Measurements from ENCODE around the gene GRB2.
"Not testable (repeated sequence)": the region's sequence is repeated elsewhere in the genome, so short reads cannot be mapped to it uniquely, and the experiment has no call there.

The GRB2 gene

DNA sequence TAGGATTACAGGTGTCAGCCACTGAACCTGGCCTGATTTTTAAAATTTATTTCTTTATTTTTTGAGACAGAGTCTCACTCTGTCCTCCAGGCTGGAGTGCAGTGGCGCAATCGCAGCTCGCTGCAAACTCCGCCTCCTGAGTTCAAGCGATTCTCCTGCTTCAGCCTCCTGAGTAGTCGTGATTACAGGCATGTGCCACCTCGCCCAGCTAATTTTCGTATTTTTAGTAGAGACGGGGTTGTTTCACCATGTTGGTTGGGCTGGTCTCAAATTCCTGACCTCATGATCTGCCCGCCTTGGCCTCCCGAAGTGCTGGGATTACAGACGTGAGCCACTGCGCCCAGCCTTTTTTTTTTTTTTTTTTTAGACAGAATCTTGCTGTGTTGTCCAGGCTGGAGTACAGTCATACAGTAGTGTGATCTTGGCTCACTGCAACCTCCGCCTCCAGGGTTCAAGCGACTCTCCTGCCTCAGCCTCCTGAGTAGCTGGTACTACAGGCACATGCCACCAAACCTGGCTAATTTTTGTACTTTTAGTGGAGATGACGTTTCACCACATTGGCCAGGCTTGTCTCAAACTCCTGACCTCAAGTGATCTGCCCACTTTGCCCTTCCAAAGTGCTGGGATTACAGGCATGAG is 112.5 kb downstream of the GRB2 start:
- in situ Hi-C loops (cut with HindIII; ENCODE audit: low sequenced_read_pairs): not testable (repeated sequence)

DNA sequence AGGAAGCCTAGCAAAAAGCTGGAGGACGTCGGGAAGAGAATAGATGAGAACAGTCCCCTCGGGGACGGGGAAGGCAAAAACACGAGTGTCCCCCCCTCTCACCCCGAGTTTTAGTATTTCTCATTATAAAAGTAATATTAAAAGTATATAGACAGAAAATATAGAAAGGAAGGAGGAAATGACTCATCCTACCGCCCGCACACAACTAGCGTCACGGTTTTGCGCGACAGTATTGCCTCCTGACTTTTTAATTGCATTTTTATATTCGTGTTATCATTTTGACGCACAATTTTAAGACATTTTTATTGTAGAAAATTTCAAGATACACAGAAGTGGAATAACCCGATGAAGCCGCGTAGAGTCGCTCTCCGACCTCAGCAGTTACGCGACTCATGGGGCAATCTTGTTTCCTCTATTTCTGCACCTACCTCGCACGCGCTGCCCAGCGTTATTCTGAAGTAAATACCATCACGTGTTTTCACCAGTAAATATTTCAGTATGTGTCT is 115.6 kb downstream of the GRB2 start:
- in situ Hi-C loops (cut with HindIII; ENCODE audit: low sequenced_read_pairs): no loop called here

DNA sequence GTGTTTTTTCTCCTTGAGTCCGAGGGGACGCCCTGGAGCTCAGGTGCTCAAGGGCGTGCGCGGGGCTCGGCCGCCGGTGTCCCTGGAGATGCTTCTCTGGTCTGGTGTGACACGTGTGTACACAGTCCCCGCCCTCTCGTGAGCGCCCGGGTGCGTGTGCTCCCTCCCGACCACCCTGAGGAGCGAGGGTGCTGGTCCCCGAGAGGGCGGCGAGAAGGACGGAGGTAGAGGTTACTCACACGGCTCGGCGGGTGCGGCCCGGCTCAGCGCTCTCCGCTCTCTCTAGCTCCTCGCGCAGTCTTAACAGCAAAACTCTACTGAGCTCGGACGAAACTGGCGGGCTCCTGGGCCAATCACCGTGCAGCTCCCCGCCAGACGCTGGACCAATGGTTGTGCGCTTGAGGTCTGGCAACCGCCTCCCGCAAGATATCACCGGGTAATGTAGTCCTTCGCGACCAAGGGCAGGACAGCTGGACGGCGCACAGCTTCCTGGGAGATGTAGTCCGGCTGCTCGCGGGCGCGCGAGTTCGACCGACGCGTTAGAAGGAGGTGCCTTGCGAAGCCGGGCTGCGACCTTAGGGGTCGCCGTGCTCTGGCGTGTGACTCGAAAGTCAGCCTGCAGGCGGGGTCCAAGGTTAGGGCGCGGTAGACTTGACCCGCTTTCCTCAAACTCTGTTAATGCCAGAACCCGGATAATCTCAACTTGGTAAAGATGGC is 116.2 kb downstream of the GRB2 start, which contains the start of gene SLC25A19:
TSS of gene SLC25A19 (minus strand) at position 319 of the 717 bp plus-strand sequence. CDS start 2,669 bp downstream, outside the sequence.
- in situ Hi-C loops (cut with HindIII; ENCODE audit: low sequenced_read_pairs): no loop called here

DNA sequence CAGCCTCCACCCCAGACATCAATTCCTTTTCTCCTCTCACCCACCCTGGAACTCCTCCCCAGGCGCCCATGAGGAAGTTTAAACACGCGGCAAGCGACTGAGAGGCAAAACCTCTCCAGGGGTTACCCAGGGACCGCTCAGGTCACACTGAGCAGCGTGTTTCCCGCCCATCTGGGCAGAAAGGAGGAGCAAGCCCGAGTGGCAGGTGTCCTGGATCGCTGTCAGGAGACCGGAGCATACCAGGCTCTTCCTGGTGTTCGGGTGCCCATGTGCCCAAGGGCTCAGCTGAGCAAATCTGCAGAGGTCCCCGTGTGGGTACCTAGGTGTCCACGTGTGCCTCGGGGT is 116.7 kb downstream of the GRB2 start:
- in situ Hi-C loops (cut with HindIII; ENCODE audit: low sequenced_read_pairs): no loop called here

DNA sequence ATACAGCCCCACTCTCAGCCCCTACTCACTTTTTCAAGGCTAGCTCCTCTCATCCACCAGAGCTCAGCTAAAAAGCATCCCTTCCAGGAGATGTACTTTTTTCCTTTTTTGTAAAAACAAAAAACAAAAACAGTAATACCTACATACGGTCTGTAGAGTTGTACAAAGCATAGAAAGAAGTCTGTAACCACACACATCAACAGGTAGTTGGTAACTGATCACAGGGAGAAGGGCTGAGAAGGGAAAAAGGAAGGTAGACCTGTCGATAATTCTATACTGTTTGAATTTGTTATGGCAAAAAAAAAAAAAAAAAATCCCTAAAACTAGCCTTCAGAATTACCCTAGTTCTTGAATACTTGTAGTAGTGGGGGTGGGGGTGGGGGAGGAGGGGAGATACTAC is 117.1 kb downstream of the GRB2 start:
- in situ Hi-C loops (cut with HindIII; ENCODE audit: low sequenced_read_pairs): no loop called here

DNA sequence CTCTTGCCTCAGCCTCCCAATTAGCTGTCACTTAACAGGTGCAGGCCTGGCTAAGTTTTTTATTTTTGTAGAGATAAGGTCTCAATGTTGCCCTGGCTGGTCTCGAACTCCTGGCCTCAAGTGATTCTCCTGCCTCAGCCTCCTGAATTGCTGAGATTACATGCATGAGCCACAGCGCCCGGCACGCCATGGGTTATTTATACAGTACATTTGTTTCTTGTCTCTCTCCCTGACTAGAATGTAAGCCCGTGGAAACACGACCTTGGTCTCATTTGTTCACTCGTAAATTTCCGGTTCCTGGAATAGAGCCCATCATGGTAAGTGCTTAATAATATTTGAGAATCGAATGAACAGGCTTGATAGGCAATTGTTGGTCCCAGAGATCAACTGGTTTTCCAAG is 118.3 kb downstream of the GRB2 start:
- in situ Hi-C loops (cut with HindIII; ENCODE audit: low sequenced_read_pairs): no loop called here

DNA sequence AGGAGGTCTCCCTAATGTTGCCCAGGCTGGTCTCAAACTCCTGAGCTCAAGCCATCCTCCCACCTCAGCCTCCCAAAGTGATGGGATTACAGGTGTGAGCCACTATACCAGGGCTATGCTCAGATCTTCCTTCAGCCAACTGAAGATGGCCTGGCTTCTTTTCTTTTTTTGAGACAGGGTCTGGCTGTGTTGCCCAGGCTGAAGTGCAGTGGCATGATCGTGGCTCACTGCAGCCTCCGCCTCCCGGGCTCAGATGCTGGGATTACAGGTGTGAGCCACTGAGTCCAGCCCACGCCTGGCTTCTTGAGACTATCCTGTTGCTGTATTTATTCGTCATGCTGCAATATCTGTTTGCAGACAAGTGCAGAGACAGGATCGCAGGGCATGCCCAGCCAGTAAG is 120.4 kb downstream of the GRB2 start:
- in situ Hi-C loops (cut with HindIII; ENCODE audit: low sequenced_read_pairs): no loop called here

DNA sequence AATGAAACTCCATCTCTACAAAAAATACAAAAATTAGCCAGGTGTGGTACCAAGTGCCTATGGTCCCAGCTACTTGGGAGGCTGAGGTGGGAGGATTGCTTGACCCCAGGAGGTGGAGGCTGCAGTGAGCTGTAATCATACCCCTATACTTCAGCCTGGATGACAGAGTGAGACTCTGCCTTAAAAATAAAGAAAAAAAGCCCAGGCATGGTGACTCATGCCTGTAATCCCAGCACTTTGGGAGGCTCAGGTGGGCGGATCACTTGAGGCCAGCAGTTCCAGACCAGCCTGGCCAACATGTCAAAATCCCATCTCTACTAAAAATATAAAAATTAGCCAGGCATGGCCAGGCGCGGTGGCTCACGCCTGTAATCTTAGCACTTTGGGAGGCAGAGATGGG is 125.3 kb downstream of the GRB2 start:
- in situ Hi-C loops (cut with HindIII; ENCODE audit: low sequenced_read_pairs): not testable (repeated sequence)

DNA sequence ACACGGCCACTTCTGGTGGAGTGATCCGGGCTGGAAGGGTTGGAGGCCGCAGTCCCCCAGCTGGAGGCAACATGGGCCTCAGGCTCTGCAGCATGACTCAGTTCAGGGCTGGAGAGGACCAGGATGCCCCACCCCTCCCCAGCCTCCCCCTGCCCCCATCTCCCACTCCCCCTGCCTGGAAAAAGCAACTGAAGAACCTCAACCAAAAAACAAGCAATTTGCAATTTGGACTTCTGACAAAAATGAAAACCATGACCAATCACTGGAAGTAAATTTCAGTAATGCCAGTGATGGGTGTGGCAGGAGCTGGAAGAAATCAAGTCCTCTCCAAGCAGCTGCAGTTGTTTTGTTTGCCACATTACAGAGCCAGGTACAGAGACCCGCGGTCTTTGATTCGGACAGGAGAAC is 127.8 kb downstream of the GRB2 start:
- in situ Hi-C loops (cut with HindIII; ENCODE audit: low sequenced_read_pairs): no loop called here

DNA sequence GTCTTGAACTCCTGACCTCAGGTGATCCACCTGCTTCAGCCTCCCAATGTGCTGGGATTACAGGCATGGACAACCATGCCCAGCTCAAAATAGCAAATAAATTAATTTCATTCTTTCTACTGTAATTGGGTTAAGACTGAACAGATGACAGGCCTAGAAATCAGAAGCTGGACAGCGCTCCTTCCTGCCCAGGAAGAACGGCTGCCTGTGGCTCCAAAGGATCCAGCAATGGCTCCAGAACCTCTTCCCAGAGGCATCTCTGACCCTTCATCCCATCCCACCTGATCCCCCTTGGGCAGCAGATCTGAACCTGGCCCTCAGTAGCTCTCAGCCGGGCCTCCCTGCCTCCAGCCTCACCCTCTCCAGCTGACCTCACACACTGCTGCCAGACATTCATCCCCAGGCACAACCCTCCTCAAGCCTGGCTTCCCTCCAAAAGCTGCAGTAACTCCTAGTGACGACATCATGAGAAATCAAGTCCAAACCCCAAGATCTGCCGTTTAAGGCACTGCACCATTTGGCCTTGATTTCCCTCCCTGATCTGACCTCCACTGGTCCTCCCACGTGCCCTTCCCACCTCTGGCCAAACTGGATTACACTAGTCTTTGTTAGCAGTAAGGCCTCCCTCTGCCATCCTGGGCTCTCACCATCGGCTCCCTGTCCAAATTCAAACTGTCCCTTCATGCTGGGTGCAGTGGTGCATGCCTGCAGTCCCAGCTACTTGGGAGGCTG is 131.3 kb downstream of the GRB2 start:
- in situ Hi-C loops (cut with HindIII; ENCODE audit: low sequenced_read_pairs): no loop called here

DNA sequence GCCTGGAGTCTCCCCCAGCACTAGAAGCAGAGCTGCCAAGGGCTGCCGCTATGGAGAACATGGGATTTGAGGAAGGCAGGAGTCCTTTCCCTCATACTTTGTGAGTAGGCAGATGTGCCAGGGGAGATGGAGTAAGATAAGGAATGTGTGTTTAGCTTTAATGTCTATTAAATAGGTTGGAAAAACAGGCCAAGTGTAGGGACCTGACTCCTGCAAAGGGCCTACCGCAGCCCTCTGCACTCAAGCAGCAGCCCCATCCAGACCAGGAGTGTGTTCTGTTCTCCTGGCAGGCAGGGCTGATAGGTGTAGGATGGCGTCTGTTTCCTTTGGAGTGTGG is 132.7 kb downstream of the GRB2 start:
- in situ Hi-C loops (cut with HindIII; ENCODE audit: low sequenced_read_pairs): no loop called here

DNA sequence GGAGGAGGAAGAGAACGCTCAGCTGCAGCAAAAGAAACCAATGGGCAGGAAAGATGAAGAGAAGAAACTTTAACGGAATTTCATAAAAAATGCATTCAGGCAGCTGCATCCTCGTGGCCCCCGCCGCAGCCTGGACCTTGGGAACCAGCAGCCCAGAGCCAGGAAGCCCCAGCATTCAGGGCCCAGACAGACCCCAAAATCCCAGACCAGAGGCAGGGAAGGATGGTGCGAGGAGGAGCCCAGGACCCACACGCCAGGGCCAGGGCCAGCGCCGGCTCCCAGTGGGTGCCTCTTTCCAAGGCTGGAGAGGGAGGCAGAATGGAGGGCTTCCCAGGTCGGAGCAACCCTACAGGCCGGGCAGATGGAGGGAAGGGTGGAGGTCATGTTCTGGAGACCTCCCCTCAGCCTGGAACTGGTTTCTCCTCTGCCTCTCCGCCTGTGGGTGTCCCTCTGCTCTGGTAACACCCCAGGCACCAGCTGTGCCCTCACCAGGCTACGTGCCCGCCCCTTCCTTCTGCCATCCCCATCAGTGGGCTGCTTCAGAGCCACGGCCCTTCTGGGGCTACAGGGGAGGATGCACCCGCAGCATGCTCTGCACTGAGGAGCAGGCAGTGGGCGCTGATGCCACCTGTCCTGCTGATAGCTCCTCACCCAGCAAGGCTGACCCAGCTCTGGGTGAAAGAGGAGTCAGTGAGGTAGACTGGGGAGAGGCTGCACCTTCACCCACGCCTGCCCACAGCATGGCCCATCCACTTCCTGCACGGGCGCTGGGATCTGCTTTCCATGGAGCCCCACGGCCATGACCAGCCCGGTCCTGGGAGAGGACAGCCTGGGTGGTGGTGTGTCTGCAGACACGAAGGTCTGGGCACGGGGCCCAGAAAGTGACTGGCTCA is 133.3 kb downstream of the GRB2 start:
- in situ Hi-C loops (cut with HindIII; ENCODE audit: low sequenced_read_pairs): no loop called here

DNA sequence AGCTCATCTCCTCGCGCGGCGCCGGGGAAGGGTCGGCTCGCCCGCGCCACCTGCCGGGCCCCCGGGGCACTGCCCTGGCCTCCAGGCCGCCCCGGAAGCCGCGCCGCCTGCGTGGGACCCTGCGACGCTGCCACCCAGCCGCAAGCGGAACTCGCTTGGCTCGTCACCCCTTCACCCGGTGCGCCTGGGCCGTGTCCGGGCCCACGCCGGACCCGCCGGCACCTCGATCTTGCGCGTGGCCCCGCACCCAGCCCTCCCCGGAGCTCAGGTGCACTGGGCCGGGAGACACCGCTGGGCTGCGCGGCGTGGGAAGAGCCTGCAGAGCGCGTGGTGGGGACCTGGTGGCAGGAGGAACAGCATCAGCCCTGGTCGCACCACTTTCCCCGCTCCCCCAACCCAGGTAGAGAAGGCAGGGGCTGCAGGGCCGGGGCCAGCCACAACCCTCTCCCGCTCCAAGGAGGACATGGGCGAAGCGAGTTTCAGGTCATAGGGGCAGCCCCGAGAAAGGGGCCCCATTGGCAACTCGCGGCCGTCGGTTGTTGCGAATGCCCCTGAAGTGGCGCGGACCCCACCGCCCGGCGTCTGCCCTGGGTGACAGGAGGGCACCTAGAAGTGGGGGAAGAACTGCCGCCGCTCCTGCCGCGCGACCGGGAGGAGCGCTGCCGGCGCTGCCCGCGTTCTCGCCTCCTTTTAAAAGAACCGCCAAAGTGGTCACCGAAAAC is 134.1 kb downstream of the GRB2 start:
- in situ Hi-C loops (cut with HindIII; ENCODE audit: low sequenced_read_pairs): no loop called here

DNA sequence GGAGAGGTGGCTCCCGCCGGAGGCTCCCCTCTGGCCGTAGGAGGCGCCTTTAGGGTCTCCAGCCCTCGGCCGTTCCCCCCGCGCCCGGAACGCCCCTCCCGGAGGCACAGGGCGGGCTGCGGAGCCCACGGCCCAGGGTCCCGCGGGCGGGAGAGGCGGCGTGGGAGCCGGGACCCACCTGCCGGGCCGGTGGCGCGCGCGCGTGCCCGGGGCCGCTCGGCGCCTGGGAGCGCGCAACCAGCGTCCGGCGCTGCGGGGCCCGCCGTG is 134.6 kb downstream of the GRB2 start, which contains the start of gene MIF4GD:
TSS of gene MIF4GD (minus strand) at position 266 of the 267 bp plus-strand sequence. CDS start 1,036 bp downstream, outside the sequence.
- in situ Hi-C loops (cut with HindIII; ENCODE audit: low sequenced_read_pairs): no loop called here

DNA sequence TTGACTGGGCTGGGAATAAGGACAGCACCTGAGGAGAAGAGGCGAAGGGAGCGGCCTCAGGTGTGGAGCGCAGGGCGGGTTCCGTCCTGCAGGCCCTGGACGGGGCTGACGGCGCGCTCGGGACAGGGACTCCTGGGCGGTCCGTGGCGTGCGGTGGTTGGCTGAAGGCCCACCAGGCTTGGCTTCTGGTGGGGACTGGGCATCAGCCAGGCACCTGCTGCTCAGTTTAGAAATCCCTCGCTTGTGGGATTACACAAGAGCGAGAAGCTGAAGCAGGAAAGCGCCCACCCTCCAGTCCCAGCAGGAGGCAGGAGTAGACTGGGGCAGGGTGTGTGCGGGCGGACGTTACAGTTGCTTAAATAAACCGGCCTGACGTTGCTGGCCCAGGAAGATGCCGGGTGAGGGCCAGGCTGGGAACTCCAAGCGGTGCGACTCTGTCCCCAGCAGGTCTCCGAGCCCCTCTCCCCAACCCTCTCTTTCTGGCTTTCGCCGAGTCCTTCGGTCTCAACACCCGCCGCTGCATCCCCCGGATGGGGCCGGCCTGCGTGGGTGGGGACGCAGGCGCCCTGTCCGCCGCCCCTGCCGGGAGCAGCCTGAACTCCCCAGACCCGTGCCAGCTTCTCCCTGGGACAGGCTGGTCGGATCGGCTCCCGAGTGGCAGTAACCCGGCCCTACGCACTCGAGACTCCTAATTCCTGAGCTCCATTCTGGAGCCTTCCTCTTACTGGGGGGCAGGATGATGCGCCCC is 135.1 kb downstream of the GRB2 start:
- in situ Hi-C loops (cut with HindIII; ENCODE audit: low sequenced_read_pairs): no loop called here

DNA sequence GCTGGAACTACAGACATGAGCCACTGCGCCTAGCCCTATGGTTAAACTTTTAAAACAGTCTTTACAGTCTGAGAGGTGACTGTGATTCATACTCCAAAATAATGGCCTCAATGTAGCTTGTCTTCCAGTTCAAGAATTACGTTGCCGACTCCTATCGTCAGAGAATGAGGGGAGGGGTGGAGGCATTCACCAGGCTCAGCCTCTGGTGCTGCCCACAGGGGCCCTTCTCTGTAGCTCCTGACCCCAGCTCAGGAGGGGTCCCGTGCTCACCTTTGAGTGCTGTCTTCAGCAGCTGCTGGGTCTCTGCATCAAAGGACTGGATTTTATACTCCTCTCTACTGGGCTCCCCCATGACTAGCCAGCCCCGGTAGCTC is 135.6 kb downstream of the GRB2 start:
- in situ Hi-C loops (cut with HindIII; ENCODE audit: low sequenced_read_pairs): no loop called here
